ENCODE data around the gene COL15A1. TPM values are rescaled to one million over a fixed set of nuclear protein-coding genes. Genes with fewer than 3 reads are reported as not detected.
A peak's percentile ranks its signal among the peaks of the same experiment; 100 is the strongest.

The COL15A1 gene
- total RNA-seq, 1 experiment from 2014 or later = 0.04 TPM

DNA sequence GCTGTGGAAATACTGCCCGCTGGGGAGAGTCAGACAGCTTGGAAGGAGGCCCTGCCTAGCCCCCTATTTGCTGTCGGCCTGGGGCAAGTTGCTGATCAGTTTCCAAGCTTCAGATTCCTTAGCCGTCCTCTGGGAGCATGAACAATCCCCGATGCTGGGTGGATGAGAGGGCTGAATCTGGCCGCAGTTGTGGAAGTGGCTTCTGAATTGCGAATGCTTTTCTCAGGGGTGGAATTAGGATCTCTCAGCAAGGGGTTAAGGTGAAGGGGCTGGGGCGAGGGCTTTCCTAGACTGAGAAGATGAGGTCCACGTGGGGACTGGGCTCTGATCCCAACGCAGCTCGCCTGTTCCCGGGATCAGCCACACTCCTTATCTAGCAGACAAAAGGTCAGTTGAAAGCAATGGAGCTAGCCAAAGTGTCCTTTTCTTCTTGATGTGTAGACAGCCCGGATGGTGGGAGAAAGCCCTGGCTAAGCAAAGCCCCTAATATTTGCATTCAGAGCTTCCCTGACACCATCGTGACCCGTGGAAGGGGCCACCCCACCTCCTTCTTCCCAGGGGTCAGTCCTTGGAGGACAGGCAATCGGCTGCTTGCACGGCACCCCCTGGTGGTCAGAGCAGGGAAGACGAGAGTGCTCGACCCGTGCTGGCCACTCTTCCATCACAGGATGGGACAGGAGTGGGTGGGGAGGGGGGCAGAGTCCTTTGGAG lies 54.9 kb downstream of the COL15A1 start:
- H3K36me3 ChIP-seq (ENCODE audit: insufficient read depth, low read length, poor library complexity, severe bottlenecking) = no peaks in the 10 kb centered on the region
- POLR2A ChIA-PET (ENCODE audit: low non-redundant PET) = interaction anchor here (0.7 kb wide), 1 partner anchor 143 kb away, joined by 3 read pairs; no protein-coding TSS in a partner anchor
- H3K9me3 ChIP-seq (ENCODE audit: low read depth, low read length, poor library complexity, severe bottlenecking) = no peaks in the 10 kb centered on the region
- intact Hi-C loops (cut with micrococcal nuclease; ENCODE audit: unreplicated experiment) = loop anchor here (5.0 kb wide), 1 partner anchor 136 kb away; no protein-coding TSS in a partner anchor
- peaks cover 8% of the 10 kb centered on the region for H3K27me3 ChIP-seq (replicated peaks; ENCODE audit: insufficient read depth, low read depth, low read length, poor library complexity)
- TF ChIP-seq, protein P1, sequence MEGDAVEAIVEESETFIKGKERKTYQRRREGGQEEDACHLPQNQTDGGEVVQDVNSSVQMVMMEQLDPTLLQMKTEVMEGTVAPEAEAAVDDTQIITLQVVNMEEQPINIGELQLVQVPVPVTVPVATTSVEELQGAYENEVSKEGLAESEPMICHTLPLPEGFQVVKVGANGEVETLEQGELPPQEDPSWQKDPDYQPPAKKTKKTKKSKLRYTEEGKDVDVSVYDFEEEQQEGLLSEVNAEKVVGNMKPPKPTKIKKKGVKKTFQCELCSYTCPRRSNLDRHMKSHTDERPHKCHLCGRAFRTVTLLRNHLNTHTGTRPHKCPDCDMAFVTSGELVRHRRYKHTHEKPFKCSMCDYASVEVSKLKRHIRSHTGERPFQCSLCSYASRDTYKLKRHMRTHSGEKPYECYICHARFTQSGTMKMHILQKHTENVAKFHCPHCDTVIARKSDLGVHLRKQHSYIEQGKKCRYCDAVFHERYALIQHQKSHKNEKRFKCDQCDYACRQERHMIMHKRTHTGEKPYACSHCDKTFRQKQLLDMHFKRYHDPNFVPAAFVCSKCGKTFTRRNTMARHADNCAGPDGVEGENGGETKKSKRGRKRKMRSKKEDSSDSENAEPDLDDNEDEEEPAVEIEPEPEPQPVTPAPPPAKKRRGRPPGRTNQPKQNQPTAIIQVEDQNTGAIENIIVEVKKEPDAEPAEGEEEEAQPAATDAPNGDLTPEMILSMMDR (conservative IDR thresholded peaks at IDR 0.05; ENCODE audit: low read depth, low read length) = peak; percentile 88
- no peak for TF ChIP-seq EZH2 (IDR thresholded peaks at IDR 0.05; ENCODE audit: borderline replicate concordance, low read depth, low read length, poor library complexity, severe bottlenecking)
- DNase-seq (ENCODE audit: low spot score) = peak; percentile 43
- H3K27ac ChIP-seq (ENCODE audit: low read depth, low read length, poor library complexity, severe bottlenecking) = no peak overlapping the region
- H3K4me1 ChIP-seq (ENCODE audit: insufficient read depth, low read length, poor library complexity, severe bottlenecking) = no peaks in the 10 kb centered on the region
- CTCF ChIA-PET = interaction anchor here (1.2 to 1.8 kb wide), 2 partner anchors 142 to 149 kb away, joined by 4 to 5 read pairs; no protein-coding TSS in a partner anchor
- BruUV-seq (replicated peaks) = no TSS peak
- H3K4me3 ChIP-seq (ENCODE audit: low read depth, low read length, poor library complexity, severe bottlenecking) = no peak overlapping the region

- TF ChIP-seq, protein P1 (conservative IDR thresholded peaks at IDR 0.05; ENCODE audit: low read depth, low read length) = no peak
- TF ChIP-seq EZH2 (IDR thresholded peaks at IDR 0.05; ENCODE audit: borderline replicate concordance, low read depth, low read length, poor library complexity, severe bottlenecking) = no peak
- no peaks in the 10 kb centered on the region for H3K36me3 ChIP-seq (ENCODE audit: insufficient read depth, low read length, poor library complexity, severe bottlenecking)
- H3K27ac ChIP-seq (ENCODE audit: low read depth, low read length, poor library complexity, severe bottlenecking) = no peak overlapping the region
- H3K9me3 ChIP-seq (ENCODE audit: low read depth, low read length, poor library complexity, severe bottlenecking) = no peaks in the 10 kb centered on the region
- BruUV-seq (replicated peaks) = no TSS peak
- CTCF ChIA-PET = interaction anchor here (0.6 to 1.8 kb wide), 9 partner anchors 34 to 1326 kb away, joined by 3 to 5 read pairs (median 4); no protein-coding TSS in a partner anchor
- no peak for DNase-seq (ENCODE audit: low spot score)
- H3K4me3 ChIP-seq (ENCODE audit: low read depth, low read length, poor library complexity, severe bottlenecking) = no peak overlapping the region
- intact Hi-C loops (cut with micrococcal nuclease; ENCODE audit: unreplicated experiment) = loop anchor here (5.0 kb wide), 1 partner anchor 137 kb away; no protein-coding TSS in a partner anchor
- no peaks in the 10 kb centered on the region for H3K4me1 ChIP-seq (ENCODE audit: insufficient read depth, low read length, poor library complexity, severe bottlenecking)
- POLR2A ChIA-PET (ENCODE audit: low non-redundant PET) = no interaction called here
- peaks cover 8% of the 10 kb centered on the region for H3K27me3 ChIP-seq (replicated peaks; ENCODE audit: insufficient read depth, low read depth, low read length, poor library complexity)
Measured at GRCh38 chr9:98999152-98999525, 55.4 kb downstream of the COL15A1 start.

DNA sequence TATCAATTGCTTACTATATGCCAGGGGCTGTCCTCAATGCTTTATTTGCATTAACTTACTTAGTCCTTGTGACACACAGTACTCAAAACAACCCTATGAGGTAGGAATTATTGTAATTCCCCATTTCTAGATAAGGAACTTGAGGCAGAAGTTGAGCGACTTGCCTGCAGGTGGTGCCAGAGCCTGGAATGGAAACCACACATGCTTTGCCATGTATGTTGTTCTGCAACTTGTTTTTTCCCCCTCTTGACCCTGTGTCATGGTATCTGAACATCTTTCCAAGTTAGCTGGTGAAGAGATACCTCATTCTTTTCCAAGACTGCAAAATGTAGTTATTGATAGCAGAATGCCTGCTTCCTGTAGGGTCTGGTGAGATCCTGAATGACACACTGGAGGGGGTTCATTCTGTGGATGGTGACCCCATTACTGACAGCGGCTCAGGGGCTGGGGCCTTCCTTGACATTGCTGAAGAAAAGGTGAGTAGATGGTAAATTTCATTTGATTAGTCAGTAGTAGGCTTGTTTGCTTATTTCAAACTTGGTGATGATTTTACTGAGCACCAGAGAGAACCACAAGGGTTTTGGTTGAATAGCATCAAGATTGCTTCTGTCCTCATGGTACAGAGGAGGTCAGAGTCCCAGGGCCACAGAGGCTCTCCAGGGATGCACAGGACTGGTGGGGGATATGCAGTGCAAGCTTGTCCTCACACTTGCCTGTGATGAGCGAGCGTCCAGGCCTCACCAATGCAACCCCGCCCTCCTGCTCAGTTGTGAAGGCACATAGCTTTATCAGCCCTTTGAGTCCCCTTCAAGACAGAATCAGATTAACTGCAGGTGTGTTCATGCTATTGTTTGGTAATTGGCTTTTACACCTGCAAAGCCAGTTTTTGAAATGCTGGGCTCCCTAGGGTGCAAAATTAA lies 57.0 kb downstream of the COL15A1 start:
- TF ChIP-seq, protein P1 (conservative IDR thresholded peaks at IDR 0.05; ENCODE audit: low read depth, low read length) = peak; percentile 67
- TF ChIP-seq EZH2 (IDR thresholded peaks at IDR 0.05; ENCODE audit: borderline replicate concordance, low read depth, low read length, poor library complexity, severe bottlenecking) = no peak
- DNase-seq (ENCODE audit: low spot score) = peak; percentile 51
- CTCF ChIA-PET = interaction anchor here (0.9 to 1.8 kb wide), 1 partner anchor 140 kb away, joined by 3 to 5 read pairs; no protein-coding TSS in a partner anchor
- no TSS peak for BruUV-seq (replicated peaks)
- intact Hi-C loops (cut with micrococcal nuclease; ENCODE audit: unreplicated experiment) = loop anchor here (1.0 to 2.0 kb wide), 2 partner anchors 140 to 152 kb away; no protein-coding TSS in a partner anchor
- no peak overlapping the region for H3K4me3 ChIP-seq (ENCODE audit: low read depth, low read length, poor library complexity, severe bottlenecking)
- no peak overlapping the region for H3K27ac ChIP-seq (ENCODE audit: low read depth, low read length, poor library complexity, severe bottlenecking)
- H3K36me3 ChIP-seq (ENCODE audit: insufficient read depth, low read length, poor library complexity, severe bottlenecking) = no peaks in the 10 kb centered on the region
- H3K4me1 ChIP-seq (ENCODE audit: insufficient read depth, low read length, poor library complexity, severe bottlenecking) = no peaks in the 10 kb centered on the region
- H3K27me3 ChIP-seq (replicated peaks; ENCODE audit: insufficient read depth, low read depth, low read length, poor library complexity) = peaks cover 8% of the 10 kb centered on the region
- H3K9me3 ChIP-seq (ENCODE audit: low read depth, low read length, poor library complexity, severe bottlenecking) = no peaks in the 10 kb centered on the region
- POLR2A ChIA-PET (ENCODE audit: low non-redundant PET) = no interaction called here

All from A673 (cell line).